Panc1 (cell line): Measurements from ENCODE around the gene AP3S1. TPM values are rescaled to one million over a fixed set of nuclear protein-coding genes. Genes with fewer than 3 reads are reported as not detected.

Source experiments
- ATAC-seq: fragments of 200-7000 bp; cut with Tn5 transposase; 2 replicates; pipeline ENCODE4 v1.9.1; 2020; ENCODE audit warnings: mild to moderate bottlenecking, moderate library complexity
- BruUV-seq: library from RNA; stranded (reverse); fragments of 400-500 nt; replicated peaks from 2 replicates; lab custom pipeline; 2021; lab: Mats Ljungman, UMichigan
- CTCF ChIA-PET: fragments of 300-600 bp; sonication (Branson Sonifier 250); formaldehyde crosslinking; loops from one replicate; lab custom pipeline; 2022; ENCODE audit warnings: antibody characterized with exemption; lab: Charles Lee
- POLR2A ChIA-PET: fragments of 300-600 bp; sonication (Branson Sonifier 250); formaldehyde crosslinking; loops from one replicate; lab custom pipeline; 2022; ENCODE audit warnings: antibody characterized with exemption; lab: Charles Lee
- DNase-seq: peaks from one replicate; pipeline ENCODE4 v3.0.0-alpha.2; 2010; ENCODE audit warnings: low read depth, low spot score
- H3K27ac ChIP-seq: 2 replicates; pipeline ENCODE4 v1.5.1; 2011; ENCODE audit warnings: mild to moderate bottlenecking, low read length, inconsistent platforms
- H3K27me3 ChIP-seq: fragments of 200-500 bp; sonication (Bioruptor generic); 2 replicates; pipeline ENCODE4 v1.6.0; 2014; ENCODE audit warnings: low read length, inconsistent platforms; ENCODE audit not compliant: control insufficient read depth, insufficient read depth
- H3K36me3 ChIP-seq: fragments of 200-500 bp; sonication (Bioruptor generic); 2 replicates; pipeline ENCODE4 v1.5.1; 2014; ENCODE audit warnings: inconsistent platforms, mild to moderate bottlenecking, low read length, moderate library complexity; ENCODE audit not compliant: control insufficient read depth, insufficient read depth
- H3K4me1 ChIP-seq: 2 replicates; pipeline ENCODE4 v1.5.1; 2011; ENCODE audit warnings: inconsistent platforms, mild to moderate bottlenecking, low read length, moderate library complexity; ENCODE audit not compliant: control insufficient read depth, insufficient read depth
- H3K4me3 ChIP-seq, 2 experiments: 2 replicates each; pipeline ENCODE4 v1.5.1; 2011 to 2012; ENCODE audit warnings: low read depth in 2 of 2, low read length in 2 of 2, mild to moderate bottlenecking in 2 of 2, inconsistent platforms in 1 of 2, moderate library complexity in 1 of 2
- H3K9me3 ChIP-seq: fragments of 200-500 bp; sonication (Bioruptor generic); 2 replicates; pipeline ENCODE4 v1.5.1; 2014; ENCODE audit warnings: low read depth, mild to moderate bottlenecking, inconsistent platforms, low read length, moderate library complexity; ENCODE audit not compliant: control insufficient read depth, insufficient read depth
- CTCF ChIP-seq: fragments of 450-650 bp; IDR thresholded peaks from 2 replicates; pipeline ENCODE4 v1.5.1; 2017; ENCODE audit warnings: mild to moderate bottlenecking
- POLR2AphosphoS5 ChIP-seq: IDR thresholded peaks from 2 replicates; pipeline ENCODE4 v1.6.1; 2012; ENCODE audit warnings: mild to moderate bottlenecking, low read depth, low read length, moderate library complexity
- REST ChIP-seq, 2 experiments: IDR thresholded peaks; 2 replicates each; pipeline ENCODE4 v1.6.1; 2011 to 2012; ENCODE audit warnings: low read depth in 2 of 2, control low read depth in 1 of 2, low read length in 1 of 2, mild to moderate bottlenecking in 1 of 2, moderate library complexity in 1 of 2; ENCODE audit not compliant: insufficient read depth in 1 of 2
- SIN3A ChIP-seq: IDR thresholded peaks from 2 replicates; pipeline ENCODE4 v1.6.1; 2012; ENCODE audit warnings: low read depth, mild to moderate bottlenecking, low read length, moderate library complexity, borderline replicate concordance; ENCODE audit not compliant: insufficient read depth
- TCF7L2 ChIP-seq: IDR thresholded peaks from 2 replicates; pipeline ENCODE4 v1.6.1; 2011; ENCODE audit warnings: mild to moderate bottlenecking, low read depth, low read length, inconsistent platforms
- in situ Hi-C: cut with HindIII; loops from 2 replicates; pipeline ENCODE4 v1.10.0; 2016; ENCODE audit warnings: low sequenced_read_pairs, low pct_unique_long_range_greater_than_20kb
- intact Hi-C: fragments of 100-400 bp; cut with micrococcal nuclease; formaldehyde crosslinking; loops from one replicate; pipeline ENCODE4 v1.10.0; 2022; ENCODE audit not compliant: unreplicated experiment
- total RNA-seq: library from RNA; stranded (reverse); gene quantifications from one replicate; pipeline ENCODE4 v1.2.1, GENCODE V29; 2021; ENCODE audit not compliant: unreplicated experiment

Gene AP3S1
- total RNA-seq, 1 experiment from 2014 or later, result 88.8 TPM

DNA sequence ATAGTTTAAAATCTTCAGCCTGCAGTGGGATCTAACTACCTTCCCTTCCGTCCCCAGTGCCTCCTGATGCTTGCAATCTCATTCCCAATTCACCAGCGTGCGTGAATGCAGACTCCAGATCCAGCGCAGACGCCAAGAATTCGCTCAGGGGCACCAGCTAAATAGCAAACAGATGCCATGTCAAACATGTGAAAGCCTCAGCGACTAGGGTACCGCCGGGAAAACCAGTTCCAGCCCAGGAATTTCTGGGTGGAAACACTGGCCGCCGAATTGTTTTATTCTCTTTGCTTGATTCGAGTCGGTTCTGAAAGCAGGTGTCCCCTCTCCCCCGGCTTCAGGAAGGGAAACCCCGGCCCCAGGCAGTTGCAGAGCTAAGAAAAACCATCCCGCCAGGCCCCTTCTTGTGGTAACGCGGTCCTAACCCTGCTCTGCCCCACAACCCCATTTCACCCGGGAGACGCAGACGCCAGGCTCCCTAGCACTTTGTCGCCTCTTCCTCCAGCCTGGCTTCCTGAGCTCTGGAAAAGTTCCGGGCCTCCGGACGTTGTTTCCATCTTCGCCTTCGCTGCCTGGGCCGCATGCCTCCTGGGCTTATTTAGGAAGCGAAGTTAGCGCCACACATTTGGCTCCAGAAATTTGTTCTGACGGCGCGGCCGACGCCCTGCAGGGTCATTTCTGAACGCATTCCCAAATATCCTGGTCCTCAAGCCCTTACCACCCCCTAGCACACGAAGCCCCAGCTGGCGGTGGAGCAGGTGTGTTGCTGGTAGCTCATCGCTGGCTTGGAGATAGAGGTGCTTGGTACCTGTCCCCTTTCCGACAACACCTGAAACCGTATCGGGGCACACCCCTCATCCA is 119.9 kb downstream of the AP3S1 start:
- peak overlapping the region; percentile 12 to 35 for H3K4me3 ChIP-seq
- DNase-seq, result no peak
- ChIA-PET CTCF (no interaction called here), POLR2A (no interaction called here)
- peak; percentile 69 for ATAC-seq
- no peak overlapping the region for H3K27ac ChIP-seq
- 0 out of 2 replicates have a peak, but pooled peaks cover 2% of the 10 kb centered on the region for H3K4me1 ChIP-seq
- BruUV-seq, result no TSS peak
- no peaks in the 10 kb centered on the region; the same call in 1 of the 2 replicates for H3K27me3 ChIP-seq
- H3K9me3 ChIP-seq, result no peaks in the 10 kb centered on the region
- in situ Hi-C loops (no loop called here), intact Hi-C loops (no loop called here)
- no peak for TF ChIP-seq TCF7L2
- no peak for TF ChIP-seq POLR2AphosphoS5
- no peak for TF ChIP-seq CTCF
- no peak for TF ChIP-seq REST (IDR thresholded peaks at IDR 0.05; ENCODE audit: insufficient read depth in 1 of 2, low read depth in 2 of 2, low read length in 1 of 2)
- no peak for TF ChIP-seq SIN3A
- H3K36me3 ChIP-seq, result no peaks in the 10 kb centered on the region

- H3K4me1 ChIP-seq, result 0 out of 2 replicates have a peak, but pooled peaks cover 2% of the 10 kb centered on the region
- H3K27me3 ChIP-seq, result no peaks in the 10 kb centered on the region; the same call in 1 of the 2 replicates
- ChIA-PET CTCF (no interaction called here), POLR2A (no interaction called here)
- TF ChIP-seq TCF7L2 (no peak), SIN3A (no peak), CTCF (no peak), POLR2AphosphoS5 (no peak), REST (IDR thresholded peaks at IDR 0.05; ENCODE audit: insufficient read depth in 1 of 2, low read depth in 2 of 2, low read length in 1 of 2) (no peak)
- no TSS peak for BruUV-seq
- in situ Hi-C loops, result no loop called here
- DNase-seq (no peak), ATAC-seq (no peak)
- no peaks in the 10 kb centered on the region for H3K36me3 ChIP-seq
- H3K27ac ChIP-seq, result no peak within 1 kb of the TSS
- intact Hi-C loops, result no loop called here
- H3K9me3 ChIP-seq, result no peaks in the 10 kb centered on the region
- peak within 1 kb of the TSS; percentile 12 to 35 for H3K4me3 ChIP-seq
Observed at GRCh38 chr5:115962239-115962564, 120.5 kb downstream of the AP3S1 start, which contains the start of gene LVRN. Gene LVRN, plus strand, starts transcription at chr5:115962475. Its CDS starts 143 bp downstream, at chr5:115962618.
